ENCODE results near the gene HAND2.

The HAND2 gene

GRCh38 chr4:173539986-173540385 lies 10.0 kb upstream of the HAND2 start:
- Histone ChIP-seq H3K9me3 (ENCODE audit: insufficient read depth, low read length) (no peaks in the 10 kb centered on the region), H3K4me2 (ENCODE audit: low read depth, low read length, poor library complexity, severe bottlenecking) (no peak overlapping the region), H3K4me3 (ENCODE audit: insufficient read depth, low read length, poor library complexity, severe bottlenecking) (no peak overlapping the region), H3K79me2 (ENCODE audit: insufficient read depth, low read length) (no peaks in the 10 kb centered on the region), H4K20me1 (ENCODE audit: low read depth, low read length) (no peaks in the 10 kb centered on the region), H3K9me2 (replicated peaks; ENCODE audit: insufficient read depth, low read length) (no peaks in the 10 kb centered on the region), H3K36me3 (ENCODE audit: low read length) (no peaks in the 10 kb centered on the region), H2AFZ (ENCODE audit: low read depth, low read length, severe bottlenecking) (no peak overlapping the region), H3K27me3 (ENCODE audit: low read length) (no peaks in the 10 kb centered on the region), H3K27ac (ENCODE audit: low read depth, low read length) (no peak overlapping the region), H3K9ac (ENCODE audit: low read length) (no peak overlapping the region), H3F3A (ENCODE audit: insufficient read depth) (no peaks in the 10 kb centered on the region; the same call in 1 of the 2 replicates)
- no peak for TF ChIP-seq CTCF (IDR thresholded peaks at IDR 0.05; ENCODE audit: insufficient read depth, low read length, poor library complexity, severe bottlenecking)
- TF ChIP-seq EZH2phosphoT487 (conservative IDR thresholded peaks at IDR 0.05; ENCODE audit: low read length) = no peak

GRCh38 chr4:173538909-173539445 lies 8.9 kb upstream of the HAND2 start:
- Histone ChIP-seq H3K79me2 (ENCODE audit: insufficient read depth, low read length) (no peaks in the 10 kb centered on the region), H3K36me3 (ENCODE audit: low read length) (no peaks in the 10 kb centered on the region), H3K9me2 (replicated peaks; ENCODE audit: insufficient read depth, low read length) (no peaks in the 10 kb centered on the region), H3K4me3 (ENCODE audit: insufficient read depth, low read length, poor library complexity, severe bottlenecking) (no peak overlapping the region), H3K27ac (ENCODE audit: low read depth, low read length) (no peak overlapping the region), H4K20me1 (ENCODE audit: low read depth, low read length) (no peaks in the 10 kb centered on the region), H3K9me3 (ENCODE audit: insufficient read depth, low read length) (no peaks in the 10 kb centered on the region), H3K9ac (ENCODE audit: low read length) (no peak overlapping the region), H3K27me3 (ENCODE audit: low read length) (no peaks in the 10 kb centered on the region), H3F3A (ENCODE audit: insufficient read depth) (no peaks in the 10 kb centered on the region; the same call in 1 of the 2 replicates), H2AFZ (ENCODE audit: low read depth, low read length, severe bottlenecking) (no peak overlapping the region), H3K4me2 (ENCODE audit: low read depth, low read length, poor library complexity, severe bottlenecking) (no peak overlapping the region)
- no peak for TF ChIP-seq EZH2phosphoT487 (conservative IDR thresholded peaks at IDR 0.05; ENCODE audit: low read length)
- TF ChIP-seq CTCF (IDR thresholded peaks at IDR 0.05; ENCODE audit: insufficient read depth, low read length, poor library complexity, severe bottlenecking) = no peak

GRCh38 chr4:173538148-173538908 lies 8.3 kb upstream of the HAND2 start:
- TF ChIP-seq CTCF (IDR thresholded peaks at IDR 0.05; ENCODE audit: insufficient read depth, low read length, poor library complexity, severe bottlenecking) (no peak), EZH2phosphoT487 (conservative IDR thresholded peaks at IDR 0.05; ENCODE audit: low read length) (no peak)
- no peaks in the 10 kb centered on the region for H3K9me3 ChIP-seq (ENCODE audit: insufficient read depth, low read length)
- no peak overlapping the region for H3K4me2 ChIP-seq (ENCODE audit: low read depth, low read length, poor library complexity, severe bottlenecking)
- H3K27ac ChIP-seq (ENCODE audit: low read depth, low read length) = no peak overlapping the region
- H3F3A ChIP-seq (ENCODE audit: insufficient read depth) = no peaks in the 10 kb centered on the region; the same call in 1 of the 2 replicates
- no peak overlapping the region for H3K4me3 ChIP-seq (ENCODE audit: insufficient read depth, low read length, poor library complexity, severe bottlenecking)
- H3K27me3 ChIP-seq (ENCODE audit: low read length) = no peaks in the 10 kb centered on the region
- no peak overlapping the region for H3K9ac ChIP-seq (ENCODE audit: low read length)
- no peaks in the 10 kb centered on the region for H3K36me3 ChIP-seq (ENCODE audit: low read length)
- no peak overlapping the region for H2AFZ ChIP-seq (ENCODE audit: low read depth, low read length, severe bottlenecking)
- H3K9me2 ChIP-seq (replicated peaks; ENCODE audit: insufficient read depth, low read length) = no peaks in the 10 kb centered on the region
- H4K20me1 ChIP-seq (ENCODE audit: low read depth, low read length) = no peaks in the 10 kb centered on the region
- H3K79me2 ChIP-seq (ENCODE audit: insufficient read depth, low read length) = no peaks in the 10 kb centered on the region

Data from SU-DHL-6 (cell line).